PC-9 (cell line): Measurements from ENCODE around the gene GFER. TPM values are rescaled to one million over a fixed set of nuclear protein-coding genes. Genes with fewer than 3 reads are reported as not detected.

Experiments used
- BruUV-seq: library from RNA; stranded (reverse); fragments of 400-500 nt; replicated peaks from 2 replicates; lab custom pipeline; 2021; lab: Mats Ljungman, UMichigan
- CTCF ChIA-PET: fragments of 300-600 bp; sonication (Branson Sonifier 250); formaldehyde crosslinking; loops from one replicate; lab custom pipeline; 2022; ENCODE audit warnings: antibody characterized with exemption; lab: Charles Lee
- POLR2A ChIA-PET: fragments of 300-600 bp; sonication (Branson Sonifier 250); formaldehyde crosslinking; loops from one replicate; lab custom pipeline; 2022; ENCODE audit warnings: antibody characterized with exemption; ENCODE audit not compliant: unreplicated experiment; lab: Charles Lee
- DNase-seq, 2 experiments: peaks; one replicate each; pipeline versions ENCODE4 v3.0.0 to v3.0.0-alpha.2; 2015 to 2022; ENCODE audit warnings: mixed read lengths in 1 of 2
- H2AFZ ChIP-seq: fragments of 200-600 bp; sonication (generic); 2 replicates; pipeline ENCODE4 v1.8.1; 2017; ENCODE audit warnings: antibody characterized with exemption
- H3F3A ChIP-seq: fragments of 200-600 bp; sonication (generic); 2 replicates; pipeline ENCODE4 v1.8.1; 2017; ENCODE audit warnings: antibody characterized with exemption, mild to moderate bottlenecking, low read depth; ENCODE audit not compliant: insufficient read depth
- H3K27ac ChIP-seq: fragments of 200-600 bp; sonication (generic); 2 replicates; pipeline ENCODE4 v1.6.1; 2016; ENCODE audit warnings: mixed run types
- H3K27me3 ChIP-seq: fragments of 200-600 bp; sonication (generic); 2 replicates; pipeline ENCODE4 v1.6.1; 2016; ENCODE audit warnings: low read depth, mixed run types; ENCODE audit not compliant: insufficient read depth
- H3K36me3 ChIP-seq: fragments of 200-600 bp; sonication (generic); 2 replicates; pipeline ENCODE4 v1.6.1; 2016; ENCODE audit warnings: low read depth, mixed run types
- H3K4me1 ChIP-seq: fragments of 200-600 bp; sonication (generic); replicated peaks from 2 replicates; pipeline ENCODE4 v1.6.1; 2016; ENCODE audit warnings: mixed run types; ENCODE audit not compliant: insufficient read depth
- H3K4me2 ChIP-seq: fragments of 200-600 bp; sonication (generic); 2 replicates; pipeline ENCODE4 v1.6.1; 2017; ENCODE audit warnings: mixed run types
- H3K4me3 ChIP-seq: fragments of 200-600 bp; sonication (generic); 2 replicates; pipeline ENCODE4 v1.6.1; 2016; ENCODE audit warnings: mixed run types
- H3K79me2 ChIP-seq: fragments of 200-600 bp; sonication (generic); 2 replicates; pipeline ENCODE4 v1.6.1; 2017; ENCODE audit warnings: low read depth, mixed run types
- H3K9me2 ChIP-seq: fragments of 200-600 bp; sonication (generic); 2 replicates; pipeline ENCODE4 v1.8.1; 2017; ENCODE audit warnings: mild to moderate bottlenecking; ENCODE audit not compliant: insufficient read depth
- H3K9me3 ChIP-seq: fragments of 200-600 bp; sonication (generic); 2 replicates; pipeline ENCODE4 v1.8.1; 2016; ENCODE audit warnings: low read depth; ENCODE audit not compliant: insufficient read depth
- H4K20me1 ChIP-seq: fragments of 200-600 bp; sonication (generic); 2 replicates; pipeline ENCODE4 v1.8.1; 2017; ENCODE audit not compliant: insufficient read depth
- EZH2 ChIP-seq: fragments of 200-600 bp; sonication (generic); IDR thresholded peaks from 2 replicates; pipeline ENCODE4 v1.8.0; 2017; ENCODE audit warnings: antibody characterized with exemption, low read depth
- intact Hi-C: fragments of 100-400 bp; cut with micrococcal nuclease; formaldehyde crosslinking; loops from one replicate; pipeline ENCODE4 v1.10.0; 2022; ENCODE audit not compliant: unreplicated experiment
- total RNA-seq: library from RNA; stranded (reverse); gene quantifications from 2 replicates; pipeline ENCODE4 v1.2.3, GENCODE V29; 2021
- TF ChIP-seq, protein P1 (sequence below): fragments of 200-600 bp; sonication (generic); conservative IDR thresholded peaks from 2 replicates; pipeline ENCODE4 v1.6.1; 2017; ENCODE audit warnings: mixed run types, antibody characterized with exemption, mild to moderate bottlenecking, moderate library complexity

Gene GFER
- total RNA-seq, 1 experiment from 2014 or later, result 59.7 TPM

DNA sequence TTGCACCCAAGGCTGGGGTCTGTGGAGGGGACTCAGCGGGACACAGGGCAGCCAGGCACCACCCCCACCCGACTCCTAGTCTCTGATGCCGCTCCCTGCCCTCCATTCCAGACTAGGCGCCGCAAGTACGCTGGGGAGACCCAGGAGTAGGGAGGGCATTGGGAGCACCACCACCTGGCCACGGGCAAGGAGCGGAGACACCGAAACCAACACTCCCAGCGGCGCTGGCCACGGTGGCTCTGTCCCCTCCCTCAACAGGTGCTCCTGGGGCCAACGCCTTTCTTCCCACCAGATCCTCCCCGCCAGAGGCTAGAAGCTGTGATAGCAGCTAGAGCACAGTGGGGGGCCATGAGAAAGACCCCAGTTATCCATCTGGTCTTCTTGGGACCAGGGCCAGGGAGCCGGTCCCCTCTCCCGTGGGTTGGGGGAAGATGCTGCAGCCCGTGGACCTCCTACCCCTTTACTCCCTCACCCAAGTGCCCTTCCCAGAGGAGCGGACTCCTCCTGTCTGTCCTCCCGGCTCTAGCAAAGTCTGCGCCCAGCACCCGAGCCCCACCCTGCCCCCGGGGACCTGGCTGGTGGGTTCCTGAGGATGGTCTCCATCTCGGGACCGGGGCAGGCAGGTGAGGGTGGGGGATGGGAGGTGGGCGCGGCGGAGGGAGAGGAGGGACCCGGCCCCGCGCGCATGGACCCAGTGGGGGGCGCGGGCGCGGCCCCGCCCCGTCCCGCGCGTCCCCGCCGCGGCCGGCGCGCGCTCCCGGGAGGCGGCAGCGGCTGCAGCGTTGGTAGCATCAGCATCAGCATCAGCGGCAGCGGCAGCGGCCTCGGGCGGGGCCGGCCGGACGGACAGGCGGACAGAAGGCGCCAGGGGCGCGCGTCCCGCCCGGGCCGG, 5.5 kb downstream of the GFER start, which contains the start of gene SYNGR3:
TSS of gene SYNGR3 (plus strand) at position 762 of the 892 bp plus-strand sequence. CDS start 133 bp downstream, outside the sequence.
- Histone ChIP-seq H3K79me2 (peaks cover 15% of the 10 kb centered on the region), H4K20me1 (no peaks in the 10 kb centered on the region), H3K4me2 (peak within 1 kb of the TSS; percentile 81), H3F3A (peaks cover 63% of the 10 kb centered on the region), H3K9me2 (no peaks in the 10 kb centered on the region), H3K36me3 (no peaks in the 10 kb centered on the region; the same call in 1 of the 2 replicates), H3K4me1 (peaks cover 39% of the 10 kb centered on the region), H3K4me3 (peak within 1 kb of the TSS; percentile 45), H3K9me3 (no peaks in the 10 kb centered on the region), H3K27me3 (no peaks in the 10 kb centered on the region), H2AFZ (peak within 1 kb of the TSS; percentile 65; the same call in 1 of the 2 replicates), H3K27ac (no peak within 1 kb of the TSS)
- DNase-seq, result no peak
- POLR2A ChIA-PET, result no interaction called here
- CTCF ChIA-PET, result no interaction called here
- TF ChIP-seq EZH2, result no peak
- TF ChIP-seq, protein P1, sequence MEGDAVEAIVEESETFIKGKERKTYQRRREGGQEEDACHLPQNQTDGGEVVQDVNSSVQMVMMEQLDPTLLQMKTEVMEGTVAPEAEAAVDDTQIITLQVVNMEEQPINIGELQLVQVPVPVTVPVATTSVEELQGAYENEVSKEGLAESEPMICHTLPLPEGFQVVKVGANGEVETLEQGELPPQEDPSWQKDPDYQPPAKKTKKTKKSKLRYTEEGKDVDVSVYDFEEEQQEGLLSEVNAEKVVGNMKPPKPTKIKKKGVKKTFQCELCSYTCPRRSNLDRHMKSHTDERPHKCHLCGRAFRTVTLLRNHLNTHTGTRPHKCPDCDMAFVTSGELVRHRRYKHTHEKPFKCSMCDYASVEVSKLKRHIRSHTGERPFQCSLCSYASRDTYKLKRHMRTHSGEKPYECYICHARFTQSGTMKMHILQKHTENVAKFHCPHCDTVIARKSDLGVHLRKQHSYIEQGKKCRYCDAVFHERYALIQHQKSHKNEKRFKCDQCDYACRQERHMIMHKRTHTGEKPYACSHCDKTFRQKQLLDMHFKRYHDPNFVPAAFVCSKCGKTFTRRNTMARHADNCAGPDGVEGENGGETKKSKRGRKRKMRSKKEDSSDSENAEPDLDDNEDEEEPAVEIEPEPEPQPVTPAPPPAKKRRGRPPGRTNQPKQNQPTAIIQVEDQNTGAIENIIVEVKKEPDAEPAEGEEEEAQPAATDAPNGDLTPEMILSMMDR, result no peak
- intact Hi-C loops, result no loop called here
- BruUV-seq, result no TSS peak

DNA sequence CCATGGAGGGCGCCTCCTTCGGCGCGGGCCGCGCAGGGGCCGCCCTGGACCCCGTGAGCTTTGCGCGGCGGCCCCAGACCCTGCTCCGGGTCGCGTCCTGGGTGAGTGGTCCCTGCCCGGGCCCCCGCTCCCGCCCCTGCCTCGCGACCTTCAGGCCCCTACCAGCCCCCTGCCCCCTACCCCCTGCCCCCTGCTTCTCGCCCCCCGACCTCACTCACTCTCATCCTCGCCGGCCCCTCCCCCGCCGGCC, 6.0 kb downstream of the GFER start:
- ChIA-PET POLR2A (no interaction called here), CTCF (no interaction called here)
- H3K27ac ChIP-seq, result no peak overlapping the region
- DNase-seq, result no peak
- H4K20me1 ChIP-seq, result no peaks in the 10 kb centered on the region
- no peaks in the 10 kb centered on the region for H3K9me3 ChIP-seq
- H3F3A ChIP-seq, result peaks cover 60% of the 10 kb centered on the region
- H3K4me3 ChIP-seq, result peak overlapping the region; percentile 45; the same call in 1 of the 2 replicates
- H3K79me2 ChIP-seq, result peaks cover 9% of the 10 kb centered on the region
- no peak overlapping the region for H2AFZ ChIP-seq
- intact Hi-C loops, result no loop called here
- TF ChIP-seq, protein P1, result no peak
- no peak for TF ChIP-seq EZH2
- no peaks in the 10 kb centered on the region for H3K9me2 ChIP-seq
- BruUV-seq, result no TSS peak
- H3K4me1 ChIP-seq, result peaks cover 37% of the 10 kb centered on the region
- H3K27me3 ChIP-seq, result no peaks in the 10 kb centered on the region
- H3K4me2 ChIP-seq, result peak overlapping the region; percentile 81
- no peaks in the 10 kb centered on the region; the same call in 1 of the 2 replicates for H3K36me3 ChIP-seq

DNA sequence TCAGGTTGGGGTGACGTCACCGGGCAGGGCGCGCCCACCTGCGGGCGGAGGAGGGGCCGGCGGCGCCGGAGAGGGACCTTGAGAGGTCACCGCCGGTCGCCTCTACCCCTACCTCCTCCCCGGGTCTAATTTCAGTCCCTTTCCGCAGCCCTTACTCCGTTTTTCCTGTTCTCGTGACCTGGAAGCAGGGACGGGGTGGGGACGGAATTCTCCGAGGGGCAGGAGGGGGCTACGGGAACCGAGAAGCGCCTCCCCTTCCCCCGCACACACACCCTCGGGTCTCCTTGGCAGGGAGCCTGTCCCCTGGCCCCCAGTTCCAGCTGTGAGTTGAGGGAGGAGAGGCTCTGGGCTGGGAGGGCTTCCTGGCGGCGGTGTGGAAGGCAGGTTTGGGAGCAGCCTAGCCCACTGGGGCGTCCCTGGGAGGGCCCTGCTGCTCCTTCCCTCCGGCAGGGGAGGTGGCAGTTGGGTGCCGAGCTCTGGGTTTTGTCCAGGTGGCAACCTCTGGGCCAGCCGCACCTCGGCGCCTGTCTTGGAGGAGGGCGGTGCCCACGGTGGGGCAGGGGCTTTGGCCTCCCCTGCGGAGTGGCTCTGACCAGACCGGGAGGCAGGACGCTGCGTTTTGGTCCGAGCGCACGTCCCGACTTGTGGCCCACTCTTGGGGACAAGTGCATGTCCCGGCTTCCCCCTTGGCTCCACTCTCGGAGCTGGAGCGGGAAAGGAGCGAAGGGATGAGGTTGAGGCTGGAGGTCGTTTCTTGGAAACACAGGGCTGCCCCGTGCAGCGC, 6.5 kb downstream of the GFER start:
- ChIA-PET POLR2A (no interaction called here), CTCF (no interaction called here)
- TSS peak; percentile 17 for BruUV-seq
- Histone ChIP-seq H3K4me1 (peaks cover 32% of the 10 kb centered on the region), H3K79me2 (peaks cover 4% of the 10 kb centered on the region), H4K20me1 (no peaks in the 10 kb centered on the region), H3K36me3 (no peaks in the 10 kb centered on the region; the same call in 1 of the 2 replicates), H3K27ac (no peak overlapping the region), H3K9me3 (no peaks in the 10 kb centered on the region), H3K4me2 (peak overlapping the region; percentile 81), H3F3A (peaks cover 61% of the 10 kb centered on the region), H3K4me3 (peak overlapping the region; percentile 45), H3K27me3 (no peaks in the 10 kb centered on the region), H3K9me2 (no peaks in the 10 kb centered on the region), H2AFZ (peak overlapping the region; percentile 65; the same call in 1 of the 2 replicates)
- intact Hi-C loops, result no loop called here
- no peak for TF ChIP-seq EZH2
- TF ChIP-seq, protein P1, result no peak
- DNase-seq, result no peak
